T-helper 1 cell (primary cell): Measurements from ENCODE around the gene SPAG16.
A peak's percentile ranks its signal among the peaks of the same experiment; 100 is the strongest.
"Not testable (repeated sequence)": the region's sequence is repeated elsewhere in the genome, so short reads cannot be mapped to it uniquely, and the experiment has no call there.

Source experiments
- DNase-seq, 5 donors: peaks; one replicate each; pipeline ENCODE4 v3.0.0-alpha.2; 2012 to 2020

The SPAG16 gene

DNA sequence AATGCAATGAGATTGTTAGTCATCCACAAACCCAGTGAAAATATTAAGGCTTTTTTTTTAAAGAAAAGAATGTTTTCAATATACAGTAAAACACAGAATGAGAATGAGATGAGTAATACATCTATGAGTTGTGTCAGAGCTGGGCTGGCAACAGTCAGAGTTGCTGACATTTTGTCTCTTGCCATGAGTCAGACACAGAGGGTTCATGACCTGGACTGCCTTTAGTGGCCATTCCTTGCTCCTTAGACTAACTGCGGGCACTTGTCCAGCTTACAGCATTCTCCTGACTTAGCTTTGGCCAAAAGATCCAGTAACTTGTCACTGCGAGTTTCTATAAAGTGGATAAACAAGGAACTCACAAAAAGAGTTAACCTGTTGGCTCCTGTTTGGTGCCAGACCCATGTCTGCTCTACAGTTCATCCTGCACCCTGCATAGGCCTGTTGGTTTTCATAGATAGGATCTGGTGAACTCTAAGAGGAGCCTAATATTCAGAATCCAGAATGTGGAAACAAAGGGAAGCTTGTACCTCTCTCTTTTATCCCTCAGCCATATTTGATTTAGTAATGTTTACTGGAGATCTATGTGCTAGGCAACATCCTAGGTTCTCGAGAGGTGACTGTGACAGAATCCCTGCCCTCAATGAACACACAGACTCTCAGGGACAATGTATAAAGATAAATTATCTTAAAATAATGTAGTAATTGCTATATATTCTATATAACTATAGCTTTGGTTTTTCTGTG lies 735.1 kb downstream of the SPAG16 start:
- no peak for DNase-seq

DNA sequence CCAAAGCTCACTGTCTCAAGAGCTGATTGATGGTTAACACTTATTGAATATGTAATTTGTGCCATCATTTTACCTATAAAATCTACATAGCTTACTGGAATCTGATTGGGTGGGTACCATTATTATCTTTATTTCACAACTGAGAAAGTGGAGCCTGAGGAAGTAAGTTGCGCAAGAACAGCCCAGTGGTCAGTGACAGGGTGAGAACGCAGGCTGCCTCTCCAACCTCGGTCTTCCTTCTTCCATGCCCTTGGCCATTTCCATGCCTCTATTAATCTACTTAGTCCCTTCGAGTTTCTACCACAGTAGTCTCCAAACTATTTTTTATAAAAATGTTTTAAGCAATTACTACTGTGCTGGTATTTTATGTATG lies 735.7 kb downstream of the SPAG16 start:
- no peak for DNase-seq

DNA sequence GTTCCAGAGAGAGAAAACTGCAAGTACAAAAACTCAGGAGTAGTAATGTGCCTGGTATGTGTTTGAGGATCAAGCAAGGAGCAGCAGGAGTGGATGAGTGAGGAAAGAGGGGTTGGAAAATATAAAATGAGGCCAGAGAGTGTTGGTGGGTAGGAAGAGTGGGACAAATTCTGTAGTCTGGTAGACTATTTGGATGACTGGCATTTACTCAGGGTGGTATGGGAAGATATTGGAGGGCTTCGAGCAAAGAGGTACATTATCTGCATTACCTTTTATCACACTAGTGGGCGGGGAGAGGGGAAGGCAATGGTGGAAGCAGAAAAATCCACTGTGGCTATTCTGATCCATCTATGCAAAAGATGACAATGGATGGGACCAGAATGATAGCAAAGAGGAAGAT lies 744.9 kb downstream of the SPAG16 start:
- DNase-seq = no peak

DNA sequence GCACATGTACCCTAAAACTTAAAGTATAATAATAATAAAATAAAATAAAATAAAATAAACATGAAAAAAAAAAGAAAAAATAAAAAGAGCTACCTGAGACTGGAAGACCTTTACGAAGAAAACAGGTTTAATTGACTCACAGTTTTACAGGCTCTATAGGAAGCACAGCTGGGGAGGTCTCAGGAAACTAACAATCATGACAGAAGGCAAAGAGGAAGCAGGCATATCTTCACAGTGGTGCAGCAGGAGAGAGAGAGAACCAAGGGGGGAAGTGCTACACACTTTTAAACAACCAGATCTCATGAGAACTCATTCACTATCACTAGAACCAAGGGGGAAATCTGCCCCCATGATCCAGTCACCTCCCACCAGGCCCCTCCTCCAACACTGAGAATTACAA lies 747.3 kb downstream of the SPAG16 start:
- DNase-seq = no peak

DNA sequence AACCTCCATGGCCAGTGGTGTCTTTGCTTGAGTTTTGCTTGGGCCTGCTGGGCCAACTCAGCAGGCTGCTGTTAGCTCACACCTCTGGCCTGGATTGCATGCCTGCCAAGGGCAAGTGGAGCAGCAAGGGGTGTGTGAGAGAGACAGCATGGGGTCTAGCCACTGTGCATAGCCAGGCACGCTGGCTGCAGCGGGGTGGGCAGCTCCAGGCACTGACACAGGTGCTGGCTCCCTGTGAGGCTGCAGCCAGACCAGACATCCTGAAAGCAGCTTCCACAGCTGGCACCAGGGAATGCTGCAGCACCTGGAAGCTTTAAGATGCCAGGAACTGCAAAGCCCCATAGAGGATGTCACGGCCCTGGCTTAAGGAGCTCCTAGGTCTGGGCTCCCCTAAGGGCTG lies 750.2 kb downstream of the SPAG16 start:
- DNase-seq = no peak

DNA sequence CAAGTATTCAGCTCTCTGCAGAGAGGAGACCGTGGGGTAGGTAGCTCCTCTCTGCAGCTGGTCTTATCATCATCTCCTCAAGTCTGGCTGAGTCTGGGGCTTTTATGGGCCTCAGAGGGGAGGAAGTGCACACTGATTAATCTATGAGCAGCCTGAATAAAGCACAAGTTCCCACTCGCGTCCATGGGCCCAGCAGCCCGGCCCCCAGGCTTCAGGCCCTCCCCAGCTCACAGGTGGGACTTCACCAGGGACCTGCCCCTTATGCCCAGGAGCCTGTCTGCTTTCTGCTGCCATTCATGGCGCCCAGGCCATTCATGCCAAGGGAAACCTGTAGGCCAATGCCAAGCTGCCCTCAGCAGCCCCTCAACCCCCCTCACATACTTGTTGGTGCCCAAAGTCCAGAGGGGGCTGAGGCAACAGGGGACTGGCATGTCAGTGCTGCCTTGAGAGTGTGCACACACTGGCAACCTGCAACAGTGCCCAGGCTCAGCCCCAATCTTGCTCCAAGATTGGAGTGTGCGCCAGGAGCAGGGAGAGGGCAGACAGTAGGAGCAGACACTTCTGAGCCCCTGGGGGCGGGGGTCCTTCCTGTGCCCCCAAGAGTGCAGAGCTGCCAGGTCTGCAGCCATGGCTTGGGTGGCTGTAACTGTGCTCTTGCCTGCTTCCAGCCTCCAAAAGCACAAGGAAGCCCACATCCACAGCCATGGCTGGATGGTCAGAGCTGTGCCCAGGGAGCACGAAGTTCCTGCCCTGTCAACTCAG lies 751.0 kb downstream of the SPAG16 start:
- DNase-seq = no peak

DNA sequence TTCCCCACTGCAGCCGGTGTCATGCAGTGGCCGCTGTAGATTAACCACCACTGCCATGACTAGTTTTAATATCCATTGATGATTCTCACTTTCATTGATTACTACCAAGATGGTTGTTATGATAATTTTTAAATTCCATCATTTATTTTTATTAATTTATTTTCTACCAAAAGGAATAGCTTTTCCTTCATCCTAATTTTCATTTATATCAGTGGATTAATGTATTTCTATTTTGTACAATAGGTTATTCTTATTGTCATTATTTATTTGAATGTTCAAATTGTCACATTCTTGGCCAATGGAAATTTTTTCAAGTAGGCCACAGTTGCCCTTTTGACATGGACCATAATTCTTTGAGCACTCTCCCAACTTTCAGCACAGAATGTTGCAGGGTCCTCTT lies 751.7 kb downstream of the SPAG16 start:
- DNase-seq = no peak

DNA sequence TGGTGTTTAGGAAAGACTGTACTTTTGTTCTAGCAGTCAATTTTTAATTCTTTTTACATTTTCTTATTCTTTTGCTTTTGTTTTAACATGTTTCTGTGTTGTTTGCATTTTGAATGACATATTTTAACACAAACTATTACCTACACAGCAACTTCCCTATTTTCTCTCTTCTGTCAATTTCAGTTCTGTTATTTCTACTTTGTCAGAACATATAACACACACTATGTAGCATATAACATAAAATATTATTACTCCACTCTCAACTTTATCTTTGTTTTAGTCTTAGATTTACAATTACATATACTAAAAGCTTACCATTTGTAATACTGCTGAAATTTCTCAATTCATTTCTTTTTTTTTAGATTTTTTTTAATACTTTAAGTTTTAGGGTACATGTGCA lies 753.9 kb downstream of the SPAG16 start:
- no peak for DNase-seq

DNA sequence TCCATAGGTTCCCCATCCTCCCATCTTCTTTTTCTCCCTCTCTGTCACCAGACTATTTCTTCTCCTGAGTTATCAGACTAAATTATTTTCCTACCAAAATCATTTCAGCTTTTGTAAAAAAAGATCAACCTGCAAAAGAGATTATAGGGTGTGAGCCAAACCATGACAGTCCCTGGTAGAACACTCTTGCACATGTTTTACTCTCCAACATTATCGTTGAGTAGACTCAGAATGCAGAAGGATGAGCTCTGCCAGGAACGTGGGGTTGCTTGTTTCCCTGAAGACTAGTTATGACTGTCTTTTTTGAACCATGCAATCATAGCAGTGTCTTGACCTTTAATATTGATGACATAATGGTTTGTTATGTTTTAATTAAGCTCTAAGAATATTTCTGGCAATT lies 766.5 kb downstream of the SPAG16 start:
- no peak for DNase-seq

DNA sequence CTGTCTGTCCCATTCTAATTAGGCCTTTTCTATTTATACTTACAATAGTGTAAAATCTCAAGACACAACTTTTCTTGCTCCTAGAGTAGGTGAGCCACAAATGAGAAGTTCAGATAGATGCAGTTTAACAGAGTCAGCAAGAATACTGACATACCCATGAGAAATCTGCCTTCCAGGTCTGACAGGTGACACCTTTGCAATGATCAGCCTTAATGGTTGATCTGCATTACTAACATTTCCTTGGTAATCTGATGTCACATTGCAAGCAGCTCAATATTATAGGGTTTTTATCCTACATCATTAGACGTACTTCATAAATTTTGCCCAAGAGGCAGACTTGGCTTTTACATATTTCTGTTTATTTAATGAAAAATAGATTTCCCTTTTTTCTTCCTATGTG lies 767.3 kb downstream of the SPAG16 start:
- DNase-seq = no peak

DNA sequence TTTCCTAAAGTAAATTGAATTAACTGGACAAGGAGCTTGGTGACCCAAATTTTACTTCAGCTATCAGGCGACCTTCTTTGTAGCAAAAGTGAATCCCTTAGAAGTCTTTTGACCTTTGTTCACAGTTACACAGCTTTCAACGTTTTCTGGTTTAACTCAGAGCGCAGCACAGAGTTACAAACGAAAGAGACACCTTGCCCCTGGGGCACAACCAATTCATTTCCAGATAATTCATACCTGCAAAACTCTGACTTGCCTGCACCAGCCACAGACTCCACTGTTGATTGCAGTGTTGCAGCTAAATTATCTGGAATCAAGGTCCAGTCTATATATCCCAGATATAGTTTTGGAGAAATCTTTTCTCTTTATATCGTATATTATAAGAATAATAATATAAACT lies 768.0 kb downstream of the SPAG16 start:
- no peak for DNase-seq

DNA sequence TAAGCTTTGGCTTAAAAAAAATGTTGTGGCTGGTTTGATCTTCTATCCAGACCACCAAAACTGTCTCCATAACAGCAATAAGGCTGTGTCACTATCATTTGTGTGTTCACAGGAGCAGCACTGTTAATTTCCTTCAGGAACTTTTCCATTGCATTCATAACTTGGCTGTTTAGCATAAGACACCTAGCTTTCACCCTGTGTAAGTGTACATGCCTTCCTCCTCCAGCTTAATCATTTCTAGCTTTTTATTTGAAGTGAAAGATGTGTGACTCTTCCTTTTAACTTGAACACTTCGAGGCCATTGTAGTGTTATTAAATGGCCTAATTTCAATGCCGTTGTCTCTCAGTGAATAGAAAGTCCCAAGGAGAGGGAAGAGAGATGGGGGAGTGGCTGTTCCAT lies 773.7 kb downstream of the SPAG16 start:
- no peak for DNase-seq

DNA sequence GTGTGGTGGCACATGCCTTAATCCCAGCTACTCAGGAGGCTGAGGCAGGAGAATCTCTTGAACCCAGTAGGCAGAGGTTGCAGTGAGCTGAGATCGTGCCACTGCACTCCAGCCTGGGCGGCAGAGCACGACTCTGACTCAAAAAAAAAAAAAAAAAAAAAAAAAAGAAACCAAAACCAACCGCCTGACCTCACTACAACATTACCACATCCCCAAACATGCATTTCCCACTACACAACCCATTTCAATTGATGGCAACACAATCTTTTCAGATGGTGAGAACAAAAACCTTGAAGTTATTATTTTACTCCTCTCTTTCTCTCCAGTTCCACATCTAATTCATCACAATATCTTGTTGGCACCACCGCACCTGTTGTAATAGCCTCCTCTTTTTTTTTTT lies 778.0 kb downstream of the SPAG16 start:
- not testable (repeated sequence) for DNase-seq

DNA sequence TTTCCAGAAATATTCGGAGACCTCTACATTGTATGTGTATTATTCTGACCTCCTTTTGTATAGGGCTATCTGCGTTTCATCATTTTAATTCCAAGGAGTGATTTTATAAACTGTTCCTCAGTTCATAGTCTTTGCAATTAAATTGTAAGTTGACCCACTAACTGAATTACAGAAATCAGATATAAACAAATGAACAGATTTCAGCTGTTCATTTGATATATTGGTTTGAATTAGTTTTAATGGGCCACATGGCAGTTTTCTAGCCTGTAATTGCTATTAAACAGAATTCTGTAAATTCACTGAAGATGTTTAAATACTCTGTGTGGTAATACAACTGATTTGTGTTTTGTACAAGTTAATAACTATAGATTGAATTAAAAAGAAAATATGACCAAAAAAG lies 780.2 kb downstream of the SPAG16 start:
- no peak for DNase-seq

DNA sequence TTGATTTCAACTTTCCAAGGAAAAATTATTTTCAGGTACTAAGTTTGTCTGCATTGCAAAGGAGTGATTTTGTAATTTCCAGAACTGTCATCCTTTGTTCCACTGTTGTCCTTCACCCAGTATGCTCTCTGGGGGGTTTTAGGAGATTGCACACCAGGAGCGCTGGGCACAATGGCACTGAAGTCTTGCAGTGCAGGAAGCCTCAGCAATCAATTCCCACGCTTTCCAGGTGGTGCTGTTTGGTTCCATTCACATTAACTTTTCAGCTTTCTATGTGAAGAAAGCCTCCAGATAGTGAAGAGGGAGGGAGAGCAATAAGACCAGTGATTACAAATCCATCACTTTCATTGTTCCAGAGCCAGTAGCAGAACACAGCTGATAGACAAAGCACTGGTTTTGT lies 782.6 kb downstream of the SPAG16 start:
- DNase-seq = no peak

DNA sequence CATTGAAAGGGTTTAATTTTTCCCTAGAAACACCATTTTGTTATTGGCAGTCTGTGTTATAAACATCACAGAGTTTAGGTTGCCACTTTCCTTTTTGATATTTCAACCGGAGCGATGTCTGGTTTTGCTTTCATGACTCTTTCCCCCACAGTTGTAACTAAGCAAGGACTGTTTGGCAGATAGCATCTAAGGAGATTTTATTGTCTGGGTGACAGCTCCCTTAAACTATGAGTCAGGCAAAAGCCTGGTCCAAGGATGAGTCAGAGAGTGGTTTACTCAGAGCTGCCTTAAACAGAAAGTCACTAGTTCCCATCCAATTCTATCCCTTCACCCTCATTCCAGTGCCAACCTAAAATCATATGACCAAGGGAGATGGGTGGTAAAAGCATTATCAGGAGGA lies 785.0 kb downstream of the SPAG16 start:
- peak in 1 of 5 donors; percentile 6 for DNase-seq

DNA sequence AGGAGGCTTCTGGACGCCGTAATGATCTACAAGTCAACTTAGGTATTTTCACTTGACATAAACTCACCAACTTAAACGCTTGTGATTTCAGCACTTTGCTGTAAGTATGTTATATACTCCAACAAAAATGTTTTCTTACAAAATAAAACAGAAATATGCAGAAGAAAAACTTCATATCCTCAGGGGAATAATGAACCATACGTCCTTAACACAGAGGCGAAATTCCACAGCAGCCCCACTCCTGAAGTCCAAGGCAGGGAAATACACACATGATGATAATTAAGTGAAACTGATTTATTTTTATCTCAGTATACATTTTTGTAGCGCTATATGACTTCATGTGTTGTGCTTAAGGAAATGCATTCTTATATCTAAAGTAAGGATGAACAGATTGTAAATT lies 791.2 kb downstream of the SPAG16 start:
- DNase-seq = no peak

DNA sequence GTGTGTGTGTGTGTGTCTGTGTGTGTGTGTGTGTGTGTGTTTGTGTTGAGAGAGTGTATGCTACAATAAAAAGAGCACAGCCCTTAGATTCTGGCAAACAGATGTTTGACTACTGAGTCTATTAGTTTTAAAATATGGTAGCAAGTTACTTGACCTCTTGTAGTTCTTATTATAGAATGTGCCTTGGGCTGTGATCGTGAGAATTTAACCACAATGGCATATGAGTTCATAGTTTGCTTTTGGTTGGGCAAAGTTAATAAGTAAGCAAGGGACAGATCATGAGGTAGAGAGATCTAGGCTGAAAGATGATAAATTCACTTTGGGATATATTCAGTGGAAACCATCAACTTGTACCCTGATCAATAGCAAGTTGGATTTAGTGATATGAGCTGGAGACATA lies 792.3 kb downstream of the SPAG16 start:
- no peak for DNase-seq

DNA sequence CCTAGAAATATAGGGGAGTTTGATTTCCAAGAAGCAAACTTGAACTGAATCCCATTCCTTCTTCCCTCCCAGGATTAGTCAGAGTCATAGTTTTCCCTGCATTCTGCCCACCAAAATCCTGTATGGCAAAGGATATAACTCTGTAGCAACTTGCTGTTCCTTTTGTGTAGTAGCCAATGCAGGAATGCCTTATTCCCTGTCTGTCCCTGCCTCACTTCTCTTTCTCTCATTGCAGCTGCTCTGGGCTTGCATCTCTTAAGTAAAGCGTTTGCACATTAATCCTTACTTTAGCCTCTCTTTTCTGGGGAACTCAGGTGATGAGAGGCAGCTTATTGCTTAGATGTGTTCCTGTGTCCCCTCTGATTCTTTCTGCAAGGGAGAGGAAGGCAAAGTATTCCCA lies 793.5 kb downstream of the SPAG16 start:
- DNase-seq = no peak

DNA sequence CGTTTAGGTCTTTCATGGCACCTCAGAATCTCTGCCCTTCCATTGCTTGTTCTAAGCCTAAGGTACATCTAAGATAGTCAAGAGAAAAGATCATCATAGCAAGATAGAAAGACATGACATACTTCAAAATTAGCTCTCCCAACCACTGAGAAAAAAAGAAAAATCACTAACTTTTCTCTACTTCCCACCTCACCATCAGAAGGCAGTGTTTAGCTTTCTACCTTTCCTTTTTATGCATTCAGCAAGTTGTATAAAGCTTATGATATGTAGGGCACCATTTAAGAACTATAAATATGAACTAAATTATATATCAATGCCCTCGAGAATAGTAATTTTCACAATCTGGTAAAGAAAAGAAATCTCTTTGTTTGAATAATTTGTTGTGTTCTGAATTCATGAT lies 794.8 kb downstream of the SPAG16 start:
- no peak for DNase-seq

DNA sequence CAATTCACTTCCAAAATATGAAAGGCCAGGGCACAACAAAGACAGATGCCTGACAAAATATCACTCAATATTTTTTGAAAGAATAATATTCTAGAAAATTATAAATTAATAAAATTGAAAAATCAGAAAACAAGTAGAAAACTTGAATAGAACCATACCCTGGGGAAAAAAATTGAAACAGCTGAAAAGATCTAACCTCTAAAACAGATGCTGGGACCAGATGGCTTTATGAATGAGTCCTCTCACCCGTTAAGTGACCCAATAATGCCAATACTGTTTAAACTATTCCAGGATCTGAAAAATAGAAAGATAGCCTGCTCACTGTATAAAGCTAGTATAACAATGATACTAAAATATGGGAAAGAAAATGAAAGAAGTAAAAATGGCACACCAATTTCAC lies 804.3 kb downstream of the SPAG16 start:
- no peak for DNase-seq

DNA sequence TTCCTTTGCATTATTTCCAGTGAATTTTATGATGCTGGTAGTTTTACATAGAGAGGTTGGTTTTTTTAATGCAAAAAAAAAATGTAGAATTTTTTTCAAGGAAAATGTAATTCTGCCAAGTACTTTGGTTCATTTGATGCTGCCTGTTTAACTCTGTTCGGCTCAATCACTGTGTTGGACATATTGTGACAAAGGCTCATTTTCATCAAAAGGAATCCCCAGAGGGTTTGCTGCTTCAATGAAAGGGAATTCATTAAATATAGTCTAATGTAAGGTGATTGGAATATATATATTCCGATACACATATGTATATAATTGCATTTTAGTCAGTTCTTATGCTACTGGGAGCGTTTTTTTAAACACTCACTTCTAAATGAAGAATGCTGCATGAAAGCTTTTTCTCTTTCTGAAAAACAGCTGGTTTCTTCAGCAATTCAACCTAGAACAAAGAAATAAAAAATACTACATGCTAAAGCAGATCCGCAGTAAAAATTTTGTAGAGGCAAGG lies 812.0 kb downstream of the SPAG16 start:
- no peak for DNase-seq

DNA sequence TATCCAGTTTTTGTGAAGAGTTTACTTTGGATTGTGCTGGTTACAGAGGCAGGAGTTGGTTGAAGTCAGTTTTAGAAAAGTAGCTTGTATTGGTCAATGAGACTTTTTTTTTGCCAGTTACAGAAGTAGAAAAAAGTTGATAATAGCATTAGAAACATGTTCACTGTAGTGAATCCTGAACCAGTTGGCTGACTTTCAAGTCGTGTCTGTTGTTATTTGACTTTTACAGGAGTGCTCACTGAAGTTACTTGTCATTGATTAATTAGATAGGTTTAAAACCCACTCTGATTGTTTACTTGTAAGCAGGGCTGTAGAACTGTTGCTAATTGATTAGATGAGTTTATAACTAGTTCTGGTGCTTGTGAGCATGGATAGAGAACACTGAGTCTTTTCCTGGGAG lies 814.5 kb downstream of the SPAG16 start:
- no peak for DNase-seq

DNA sequence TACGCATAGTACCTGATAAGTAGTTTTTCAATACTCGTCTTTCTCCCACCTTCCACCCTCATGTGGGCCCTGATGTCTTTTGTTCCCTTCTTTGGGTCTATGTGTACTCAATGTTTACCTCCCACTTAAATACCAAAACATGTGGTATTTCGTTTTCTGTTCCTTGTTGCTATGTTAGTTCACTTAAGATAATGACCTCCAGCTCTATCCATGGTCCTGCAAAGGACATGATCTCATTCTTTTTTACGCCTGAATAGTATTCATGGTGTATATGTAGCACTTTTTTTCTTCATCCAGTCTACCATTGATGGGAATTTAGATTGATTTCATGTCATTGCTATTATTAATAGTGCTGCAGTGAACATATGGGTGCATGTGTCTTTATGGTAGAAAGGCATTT lies 816.2 kb downstream of the SPAG16 start:
- DNase-seq = no peak
